Ovary (tissue), 3 donors: ENCODE results near the gene DMWD.

Experiments
- CTCF ChIP-seq, 3 donors: fragments of 450-650 bp in 2 of 3; fragments of 200-600 bp in 1 of 3; IDR thresholded peaks; one replicate each; pipeline versions ENCODE4 v1.5.1 to v1.8.0; 2016 to 2022; ENCODE audit warnings: antibody characterized with exemption in 3 of 3, mild to moderate bottlenecking in 1 of 3
- POLR2A ChIP-seq: fragments of 450-650 bp; IDR thresholded peaks from one replicate; pipeline ENCODE4 v1.6.1; 2017; ENCODE audit warnings: antibody characterized with exemption, mild to moderate bottlenecking, moderate library complexity
- donor health status: DM: no; HTN: no; CAD: no.

- TF ChIP-seq CTCF (IDR thresholded peaks at IDR 0.05) (no peak), POLR2A (no peak)
Observed at GRCh38 chr19:45815481-45816216, 23.0 kb upstream of the DMWD start.
